NAMALWA (cell line): ENCODE results near the gene CLEC7A.

Experiments
- DNase-seq: peaks from one replicate; pipeline ENCODE4 v3.0.0-alpha.2; 2015; ENCODE audit warnings: low spot score

CLEC7A gene

DNA sequence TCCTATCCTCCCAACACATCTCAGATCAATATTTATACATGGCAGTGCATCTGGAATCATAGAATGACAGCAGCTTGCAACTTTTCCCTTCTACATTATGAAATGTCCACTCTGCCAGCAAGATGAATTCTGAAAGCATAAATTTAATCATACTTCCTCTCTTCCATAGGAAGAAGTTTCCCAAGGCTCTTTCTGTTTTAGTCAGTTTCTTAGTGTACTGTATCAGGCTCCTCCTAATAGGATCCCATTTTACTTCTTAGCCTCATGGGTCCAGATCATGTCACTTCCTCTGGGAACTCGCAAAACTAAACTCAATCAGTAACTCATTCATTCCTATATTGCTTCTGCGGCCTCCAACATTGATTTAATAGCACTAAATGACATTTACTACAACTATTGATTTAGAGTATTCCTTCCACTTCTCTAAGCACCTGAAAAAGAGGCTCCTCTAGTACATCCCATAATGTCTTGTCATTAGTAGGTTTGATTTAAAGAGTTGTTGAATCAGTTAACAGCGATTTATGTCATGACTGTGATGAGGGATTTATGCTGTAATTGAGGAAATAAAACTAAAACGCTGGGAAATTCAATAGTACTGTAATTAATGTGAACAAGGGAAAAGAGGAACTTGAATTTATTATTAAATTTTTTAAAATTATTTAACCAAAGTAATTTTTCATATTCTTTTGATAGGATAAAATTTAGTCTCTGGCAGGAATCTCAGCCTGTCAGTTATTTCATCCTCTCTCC is 35.2 kb downstream of the CLEC7A start:
- no peak for DNase-seq

DNA sequence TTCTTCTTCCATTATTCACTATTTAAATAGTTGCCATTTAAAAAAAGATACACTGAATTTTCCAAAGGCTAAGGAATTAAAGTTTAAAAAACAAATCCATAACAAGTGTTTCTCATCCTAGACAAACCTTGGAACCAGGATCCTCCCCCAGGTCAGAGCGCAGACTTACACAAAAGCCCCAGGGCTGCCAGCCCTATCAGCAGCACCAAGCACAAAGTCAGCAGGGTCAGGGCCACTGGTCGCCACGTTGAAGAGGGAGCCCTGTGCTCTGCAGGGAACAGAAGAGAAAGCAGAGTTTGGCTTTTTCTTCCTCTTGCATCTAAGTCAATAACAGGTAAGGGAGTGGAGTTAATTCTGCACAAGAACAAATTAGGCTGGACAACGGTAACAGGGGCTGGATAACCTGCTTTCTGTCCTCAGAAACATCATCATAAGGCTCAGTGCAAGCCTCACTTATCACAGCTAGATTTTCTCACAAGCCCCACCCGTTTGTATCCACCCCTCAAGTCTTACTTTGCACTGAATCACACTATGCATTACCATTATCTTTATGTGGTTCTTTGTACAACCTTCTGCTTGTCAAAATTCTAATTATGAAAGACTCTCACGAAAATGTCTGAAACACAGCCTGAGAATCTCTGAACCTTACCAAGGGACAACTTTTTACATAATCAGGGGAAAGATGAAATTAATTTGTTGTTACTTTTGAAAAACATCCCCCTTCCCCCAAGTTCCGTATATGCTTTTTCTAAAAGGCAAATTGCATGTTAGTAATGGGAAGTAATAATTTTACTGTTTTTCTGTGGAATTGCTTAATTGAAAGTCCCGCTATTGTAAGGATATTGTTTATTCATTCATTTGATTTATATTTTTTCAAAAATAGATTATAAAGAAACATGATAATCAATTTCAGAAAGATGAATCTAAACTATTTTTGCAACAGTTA is 40.8 kb downstream of the CLEC7A start:
- no peak for DNase-seq

DNA sequence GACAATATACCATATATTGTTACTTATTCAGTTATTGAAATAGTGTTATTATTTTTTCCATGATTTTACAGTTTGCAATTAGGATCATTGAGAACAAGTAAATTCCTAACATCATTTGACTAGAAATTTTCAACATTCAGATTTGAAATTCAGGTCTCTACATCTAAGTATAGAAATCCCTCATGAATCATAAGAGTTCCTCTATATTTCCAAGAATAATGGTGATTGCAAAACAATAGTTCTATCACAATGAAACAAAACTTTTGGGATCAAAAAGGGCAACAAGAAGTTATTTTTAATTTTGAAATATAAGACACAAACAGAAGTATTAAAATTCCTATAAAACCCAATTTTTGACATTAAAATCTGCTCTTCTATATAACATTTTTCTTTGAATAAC is 42.0 kb downstream of the CLEC7A start:
- DNase-seq, result no peak

- no peak for DNase-seq
Observed at GRCh38 chr12:10086387-10086786, 43.6 kb downstream of the CLEC7A start.

- no peak for DNase-seq
Observed at GRCh38 chr12:10084733-10085132, 45.3 kb downstream of the CLEC7A start.

GRCh38 chr12:10082117-10082874 is 47.7 kb downstream of the CLEC7A start:
- DNase-seq, result peak; percentile 21

- no peak for DNase-seq
Observed at GRCh38 chr12:10075451-10075850, 54.5 kb downstream of the CLEC7A start.

DNA sequence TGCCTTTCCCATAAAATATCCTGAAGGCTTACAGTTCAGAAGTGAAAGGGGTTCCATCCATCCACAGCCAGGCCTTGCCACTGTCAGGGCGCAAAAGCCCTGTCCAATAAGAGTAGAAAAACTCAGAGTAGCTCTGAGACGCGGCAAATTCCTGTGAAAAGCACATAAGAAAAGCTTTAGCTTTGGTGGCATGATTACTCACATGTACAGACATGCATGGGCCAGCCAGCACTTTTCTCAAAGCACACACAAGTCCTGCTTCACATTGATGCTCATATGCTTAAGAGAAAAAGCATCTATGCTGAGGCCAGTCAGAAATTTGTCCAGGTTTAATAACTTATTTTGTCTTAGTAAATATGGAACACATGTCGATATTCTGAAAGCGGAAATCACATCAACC is 56.7 kb downstream of the CLEC7A start:
- DNase-seq, result no peak

DNA sequence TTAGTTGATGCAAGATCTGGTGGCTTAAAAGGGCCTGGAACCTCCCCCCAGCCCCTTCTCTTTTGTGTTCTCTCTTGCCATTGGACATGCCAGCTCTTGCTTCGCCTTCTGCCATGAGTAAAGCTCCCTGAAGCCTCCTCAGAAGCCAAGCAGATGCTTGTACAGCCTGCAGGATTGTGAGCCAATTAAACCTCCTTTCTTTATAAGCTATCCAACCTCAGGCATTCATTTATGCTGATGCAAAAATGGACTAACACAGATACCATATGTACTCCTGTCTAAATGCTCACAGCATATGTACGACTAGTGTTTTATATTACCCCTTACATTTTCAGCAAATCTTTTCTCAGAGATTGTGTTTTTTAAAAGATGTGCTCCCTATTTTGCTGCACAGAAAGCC is 57.9 kb downstream of the CLEC7A start:
- no peak for DNase-seq

- DNase-seq, result no peak
Observed at GRCh38 chr12:10070380-10070779, 59.6 kb downstream of the CLEC7A start.

- DNase-seq, result no peak
Observed at GRCh38 chr12:10069976-10070375, 60.0 kb downstream of the CLEC7A start.

DNA sequence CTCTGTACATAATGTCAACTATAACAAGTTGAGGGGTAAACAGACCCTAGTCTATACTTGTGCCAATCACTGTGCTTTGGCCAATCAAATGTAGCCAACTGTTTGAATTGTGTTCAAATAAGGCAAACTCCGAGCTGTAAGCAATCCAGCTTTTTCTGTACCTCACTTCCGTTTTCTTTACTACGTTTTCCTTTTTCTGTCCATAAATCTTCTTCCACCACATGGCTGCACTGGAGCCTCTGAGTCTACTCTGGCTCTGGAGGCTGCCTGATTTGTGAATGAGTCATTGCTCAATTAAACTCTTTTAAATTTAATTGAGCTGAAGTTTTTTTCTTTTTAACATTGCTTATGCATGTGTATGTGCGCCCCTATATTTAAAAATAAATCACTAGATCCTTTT is 60.9 kb downstream of the CLEC7A start:
- DNase-seq, result no peak

DNA sequence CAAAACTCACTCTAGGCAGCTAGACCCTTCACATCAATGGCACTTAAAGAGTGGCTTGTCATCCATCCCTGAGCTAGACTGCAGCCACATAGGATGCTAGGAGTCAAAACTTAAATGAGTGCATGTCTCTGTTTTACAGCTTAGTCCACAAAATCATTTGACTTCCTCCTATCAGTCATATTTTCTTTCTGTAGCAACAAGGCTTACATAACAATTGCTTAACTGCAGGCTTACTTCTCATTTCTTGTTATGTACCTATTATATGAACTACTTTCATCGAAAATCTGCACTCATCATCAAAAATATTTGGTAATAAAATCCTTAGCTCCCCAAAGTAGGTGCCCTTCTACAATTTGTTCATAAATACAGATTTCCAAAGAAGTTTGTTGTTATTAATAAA is 61.4 kb downstream of the CLEC7A start:
- DNase-seq, result no peak

DNA sequence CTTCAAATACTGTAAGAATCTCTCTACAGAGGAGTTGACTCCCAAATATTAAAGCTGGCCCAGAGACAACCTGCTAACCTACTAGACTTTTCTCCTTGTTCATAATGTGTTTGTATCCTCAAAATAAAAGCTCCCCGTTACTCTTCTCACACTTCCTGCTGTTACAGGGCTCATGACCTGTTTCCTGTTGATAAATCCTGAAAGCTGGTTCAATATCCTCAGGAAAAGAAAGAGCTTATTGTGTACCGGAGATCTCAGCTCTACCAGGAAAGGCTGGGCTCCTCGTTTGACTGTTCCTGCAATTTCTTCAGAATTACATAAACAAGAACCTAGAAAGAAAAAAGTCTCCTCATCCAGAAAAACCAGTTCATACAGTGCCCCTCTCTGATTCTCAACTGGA is 62.1 kb downstream of the CLEC7A start:
- DNase-seq, result no peak

DNA sequence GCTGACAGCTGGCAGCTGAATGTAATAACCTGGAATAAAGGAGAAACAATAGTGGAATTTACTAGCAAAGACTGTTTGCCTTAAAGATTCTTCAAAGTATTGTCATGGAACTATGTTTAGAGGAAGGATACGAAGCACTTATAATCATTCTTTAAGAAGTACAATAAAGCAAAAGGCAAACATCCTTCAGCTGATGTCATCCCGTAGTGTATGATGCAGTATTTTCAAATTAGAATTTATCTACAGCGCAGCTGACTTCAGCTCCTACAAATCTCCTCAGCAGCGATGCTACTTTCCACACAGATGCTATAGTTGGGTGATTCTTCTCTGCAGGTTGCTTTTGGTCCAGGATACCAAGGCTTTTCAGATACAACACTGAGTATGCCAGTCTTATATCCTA is 62.7 kb downstream of the CLEC7A start:
- no peak for DNase-seq
